Measurements from ENCODE around the gene MIB1.
A peak's percentile ranks its signal among the peaks of the same experiment; 100 is the strongest.
"Not testable (repeated sequence)": the region's sequence is repeated elsewhere in the genome, so short reads cannot be mapped to it uniquely, and the experiment has no call there.

Gene MIB1

GRCh38 chr18:21745231-21745630 is 4.6 kb downstream of the MIB1 start:
- DNase-seq, result peak in 1 of 2 donors; percentile 16

- no peak for DNase-seq
These were observed 6.7 kb downstream of the MIB1 start for GRCh38 chr18:21747268-21747667.

GRCh38 chr18:21747764-21748693 is 7.4 kb downstream of the MIB1 start:
- no peak for DNase-seq

- DNase-seq, result no peak
These were observed 17.2 kb downstream of the MIB1 start for GRCh38 chr18:21757833-21758232.

GRCh38 chr18:21759836-21760235 is 19.2 kb downstream of the MIB1 start:
- no peak for DNase-seq

- DNase-seq, result no peak
These were observed 19.7 kb downstream of the MIB1 start for GRCh38 chr18:21760321-21760720.

GRCh38 chr18:21761471-21762115 is 21.0 kb downstream of the MIB1 start:
- DNase-seq, result no peak

- DNase-seq, result no peak
These were observed 21.7 kb downstream of the MIB1 start for GRCh38 chr18:21762181-21762772.

GRCh38 chr18:21763846-21764646 is 23.5 kb downstream of the MIB1 start:
- no peak for DNase-seq

GRCh38 chr18:21769206-21769605 is 28.6 kb downstream of the MIB1 start:
- no peak for DNase-seq

- DNase-seq, result no peak
These were observed 34.1 kb downstream of the MIB1 start for GRCh38 chr18:21774722-21775121.

GRCh38 chr18:21777814-21778213 is 37.2 kb downstream of the MIB1 start:
- DNase-seq, result no peak

GRCh38 chr18:21786526-21786925 is 45.9 kb downstream of the MIB1 start:
- DNase-seq, result no peak

- DNase-seq, result not testable (repeated sequence)
These were observed 55.5 kb downstream of the MIB1 start for GRCh38 chr18:21796089-21796488.

GRCh38 chr18:21798126-21798525 is 57.5 kb downstream of the MIB1 start:
- no peak for DNase-seq

- DNase-seq, result no peak
These were observed 59.1 kb downstream of the MIB1 start for GRCh38 chr18:21799721-21800120.

- no peak for DNase-seq
These were observed 62.9 kb downstream of the MIB1 start for GRCh38 chr18:21803495-21803894.

- DNase-seq, result no peak
These were observed 65.3 kb downstream of the MIB1 start for GRCh38 chr18:21805771-21806366.

- DNase-seq, result no peak
These were observed 67.6 kb downstream of the MIB1 start for GRCh38 chr18:21808185-21808584.

GRCh38 chr18:21809725-21810124 is 69.1 kb downstream of the MIB1 start:
- no peak for DNase-seq

GRCh38 chr18:21815101-21815500 is 74.5 kb downstream of the MIB1 start:
- no peak for DNase-seq

GRCh38 chr18:21820033-21820810 is 79.6 kb downstream of the MIB1 start:
- peak in 1 of 2 donors; percentile 2 for DNase-seq
